ENCODE results near the gene TTLL10. TPM values are rescaled to one million over a fixed set of nuclear protein-coding genes. Genes with fewer than 3 reads are reported as not detected.

Gene TTLL10
- total RNA-seq, 1 experiment from 2014 or later = 0.68 TPM

GRCh38 chr1:1237874-1238701, 64.4 kb downstream of the TTLL10 start:
- H3K9me3 ChIP-seq (ENCODE audit: control insufficient read depth, low read depth, low read length) = no peaks in the 10 kb centered on the region
- no peak overlapping the region for H2BK15ac ChIP-seq (ENCODE audit: low read depth, low read length)
- no peak overlapping the region for H4K8ac ChIP-seq (replicated peaks; ENCODE audit: insufficient read length, low read depth, low read length)
- H3K4me1 ChIP-seq (ENCODE audit: insufficient read depth, low read length) = no peaks in the 10 kb centered on the region
- H3K27me3 ChIP-seq (ENCODE audit: insufficient read depth, low read length) = no peaks in the 10 kb centered on the region
- H3K23me2 ChIP-seq (ENCODE audit: insufficient read length, low read depth, low read length, poor library complexity, severe bottlenecking) = no peaks in the 10 kb centered on the region
- Mint-ChIP-seq H3K27ac (no peak overlapping the region), H3K9me3 (peaks cover 0 to 4% of the 10 kb centered on the region in 2 experiments; a peak in 1 of 5 replicates), H3K4me1 (peaks cover 8 to 19% of the 10 kb centered on the region in 2 experiments), H3K27me3 (ENCODE audit: low read depth) (no peaks in the 10 kb centered on the region; the same call in 1 of the 2 replicates), H3K36me3 (ENCODE audit: insufficient read depth in 1 of 3, low read depth in 3 of 3) (peaks cover 12 to 17% (median 16%) of the 10 kb centered on the region in 3 experiments), H3K4me3 (no peak overlapping the region)
- no peak overlapping the region for H3K56ac ChIP-seq (ENCODE audit: insufficient read length, low read depth, low read length)
- no peak overlapping the region for H2BK120ac ChIP-seq (ENCODE audit: low read depth, low read length, poor library complexity, severe bottlenecking)
- no peak overlapping the region for H3K14ac ChIP-seq (ENCODE audit: insufficient read depth, low read length)
- no peak overlapping the region for H2BK5ac ChIP-seq (ENCODE audit: insufficient read length, low read length)
- no peak overlapping the region for H3K27ac ChIP-seq (ENCODE audit: insufficient read length, low read depth, low read length)
- H4K91ac ChIP-seq (ENCODE audit: insufficient read length, low read depth, low read length) = no peak overlapping the region
- H3K4ac ChIP-seq (ENCODE audit: low read depth, low read length) = no peak overlapping the region
- no peaks in the 10 kb centered on the region for H3K79me2 ChIP-seq (ENCODE audit: insufficient read depth, low read length)
- H2BK12ac ChIP-seq (ENCODE audit: insufficient read length, low read depth, low read length) = no peak overlapping the region
- no peak for TF ChIP-seq CTCF (conservative IDR thresholded peaks at IDR 0.05)
- H4K20me1 ChIP-seq (ENCODE audit: control insufficient read depth, insufficient read depth, insufficient read length) = no peaks in the 10 kb centered on the region
- H2AFZ ChIP-seq (ENCODE audit: low read length) = no peak overlapping the region
- no peak overlapping the region for H3T11ph ChIP-seq (ENCODE audit: low read length)
- H3K23ac ChIP-seq (ENCODE audit: insufficient read length, low read depth, low read length) = no peak overlapping the region
- no peaks in the 10 kb centered on the region for H3K79me1 ChIP-seq (ENCODE audit: insufficient read depth, low read depth, low read length, poor library complexity, severe bottlenecking)
- H3K9ac ChIP-seq (ENCODE audit: extremely low read depth, insufficient read length, low read length) = no peak overlapping the region
- no peak overlapping the region for H3K18ac ChIP-seq (ENCODE audit: insufficient read length, low read depth, low read length)
- H2AK5ac ChIP-seq (ENCODE audit: insufficient read length, low read length) = no peak overlapping the region
- H2BK20ac ChIP-seq (ENCODE audit: low read depth, low read length, poor library complexity, severe bottlenecking) = no peak overlapping the region
- no peak for DNase-seq
- no peak overlapping the region for H3K4me2 ChIP-seq (ENCODE audit: insufficient read depth, insufficient read length, low read length)
- WGBS (ENCODE audit: extremely low coverage, insufficient read length, low lambda C conversion rate) = no CpG with 5 or more reads among the region's 48 CpGs
- no peak overlapping the region for H4K5ac ChIP-seq (ENCODE audit: insufficient read length, low read depth, low read length)

Measured in H9 (cell line).